AG10803 (cell line): ENCODE measurements around the gene EDNRB.

Experiments
- DNase-seq: peaks from one replicate; pipeline ENCODE4 v3.0.0; 2010; ENCODE audit warnings: low read depth
- H3K4me3 ChIP-seq: 2 replicates; pipeline ENCODE4 v1.5.1; 2011; ENCODE audit warnings: mild to moderate bottlenecking, low read length, control low read depth
- CTCF ChIP-seq: conservative IDR thresholded peaks from 2 replicates; pipeline ENCODE4 v1.5.1; 2011; ENCODE audit warnings: mild to moderate bottlenecking, low read length, control low read depth, inconsistent platforms

The EDNRB gene

GRCh38 chr13:77868717-77869116, 49.9 kb downstream of the EDNRB start:
- no peak overlapping the region for H3K4me3 ChIP-seq
- no peak for TF ChIP-seq CTCF
- no peak for DNase-seq

GRCh38 chr13:77866971-77867370, 51.7 kb downstream of the EDNRB start:
- H3K4me3 ChIP-seq: no peak overlapping the region
- TF ChIP-seq CTCF: no peak
- no peak for DNase-seq

DNA sequence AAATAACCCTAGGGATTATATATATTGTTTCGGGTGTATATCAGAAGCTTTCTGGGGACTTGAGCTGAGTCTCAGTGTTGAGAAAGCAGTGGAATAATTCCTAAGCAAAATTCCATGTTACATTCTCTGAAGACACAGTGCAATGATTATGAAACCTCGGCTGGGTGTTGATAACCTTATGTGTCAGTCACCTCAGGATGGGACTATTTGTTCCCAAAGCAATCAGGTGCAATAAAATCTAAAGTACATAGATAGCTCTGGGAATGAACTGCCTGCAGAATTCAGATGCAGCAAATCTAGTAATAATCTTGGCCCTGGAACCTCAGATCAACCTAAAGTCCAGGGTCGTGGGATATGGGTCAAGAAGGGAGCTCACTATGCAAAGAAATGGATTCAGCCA, 53.0 kb downstream of the EDNRB start:
- DNase-seq: no peak

DNA sequence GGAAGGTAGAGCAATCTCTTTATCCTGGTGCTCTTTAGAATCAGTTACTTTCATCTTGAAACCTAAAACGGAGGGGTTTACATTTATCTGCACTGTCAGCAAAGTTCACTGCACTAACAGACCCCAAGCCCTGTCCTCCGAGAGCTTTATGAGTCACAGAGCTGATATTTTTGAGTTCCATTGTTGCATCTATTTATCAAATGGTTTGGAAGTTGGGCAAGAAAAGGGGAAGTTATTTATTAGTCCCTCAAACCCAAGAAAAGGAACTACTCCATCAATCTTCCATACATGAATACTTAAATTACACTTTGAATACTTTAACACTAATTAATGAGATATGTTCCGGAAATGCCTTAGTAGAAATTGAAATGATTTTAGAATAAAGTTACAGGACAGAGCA, 55.5 kb downstream of the EDNRB start:
- no peak for DNase-seq
- no peak for TF ChIP-seq CTCF
- H3K4me3 ChIP-seq: no peak overlapping the region

More for the DNA sequence above, 53.0 kb downstream of the EDNRB start:
- no peak for TF ChIP-seq CTCF
- no peak overlapping the region for H3K4me3 ChIP-seq

- no peak overlapping the region for H3K4me3 ChIP-seq
- no peak for TF ChIP-seq CTCF
- no peak for DNase-seq
Measured at GRCh38 chr13:77861741-77862140, 56.9 kb downstream of the EDNRB start.

- peak; percentile 69 for DNase-seq
- TF ChIP-seq CTCF: no peak
- no peak overlapping the region for H3K4me3 ChIP-seq
Measured at GRCh38 chr13:77860507-77860981, 58.1 kb downstream of the EDNRB start.

GRCh38 chr13:77859450-77859849, 59.2 kb downstream of the EDNRB start:
- no peak for TF ChIP-seq CTCF
- DNase-seq: peak; percentile 71
- no peak overlapping the region for H3K4me3 ChIP-seq
